ENCODE data around the gene TWIST2.

DNA sequence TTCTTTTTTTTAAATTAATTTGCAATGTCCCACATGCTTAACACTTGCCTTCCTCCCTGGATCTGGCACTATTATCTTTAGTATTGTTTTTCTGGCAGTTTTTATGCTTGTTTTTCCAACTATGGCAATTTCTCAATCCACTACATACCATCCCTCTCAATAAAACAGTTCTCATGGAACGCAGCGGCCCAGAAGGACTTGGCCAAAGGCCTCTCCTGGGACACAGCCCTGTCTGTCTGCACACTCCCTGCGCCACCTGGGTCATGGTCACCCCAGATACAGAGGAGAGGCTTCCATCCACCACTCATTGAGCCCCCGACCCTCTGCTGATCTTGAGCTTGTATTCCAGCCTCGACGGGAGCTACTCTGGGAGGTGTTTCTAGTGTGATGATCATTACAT lies 91.2 kb downstream of the TWIST2 start:
- TF ChIP-seq YY1 (IDR thresholded peaks at IDR 0.05; ENCODE audit: insufficient read depth, insufficient read length) (no peak), ZNF274 (IDR thresholded peaks at IDR 0.05; ENCODE audit: low read depth, low read length) (no peak), SUZ12 (IDR thresholded peaks at IDR 0.05; ENCODE audit: extremely low read depth, insufficient read depth, insufficient read length) (no peak)

Measured in NT2/D1 (cell line).